ENCODE data around the gene ACBD4.

Gene ACBD4

DNA sequence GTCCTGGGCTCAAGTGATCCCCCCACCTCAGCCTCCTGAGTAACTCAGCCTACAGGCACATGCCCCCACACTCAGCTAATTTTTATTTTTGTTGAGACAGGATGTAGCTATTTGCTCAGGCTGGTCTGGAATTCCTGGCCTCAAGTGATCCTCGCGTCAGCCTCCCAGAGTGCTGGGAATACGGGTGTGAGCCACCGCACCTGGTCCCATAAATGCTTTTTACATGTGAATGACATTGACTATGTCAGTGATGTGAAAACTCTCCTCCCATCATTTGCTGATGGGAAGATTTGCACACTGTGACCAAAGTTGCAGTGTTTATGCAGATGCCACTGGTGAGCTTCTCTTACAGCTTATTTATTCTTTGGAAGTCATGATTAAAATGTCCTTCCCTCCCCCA is 18.2 kb upstream of the ACBD4 start:
- H3K79me2 ChIP-seq (ENCODE audit: low read length) = no peaks in the 10 kb centered on the region
- TF ChIP-seq, protein P1, sequence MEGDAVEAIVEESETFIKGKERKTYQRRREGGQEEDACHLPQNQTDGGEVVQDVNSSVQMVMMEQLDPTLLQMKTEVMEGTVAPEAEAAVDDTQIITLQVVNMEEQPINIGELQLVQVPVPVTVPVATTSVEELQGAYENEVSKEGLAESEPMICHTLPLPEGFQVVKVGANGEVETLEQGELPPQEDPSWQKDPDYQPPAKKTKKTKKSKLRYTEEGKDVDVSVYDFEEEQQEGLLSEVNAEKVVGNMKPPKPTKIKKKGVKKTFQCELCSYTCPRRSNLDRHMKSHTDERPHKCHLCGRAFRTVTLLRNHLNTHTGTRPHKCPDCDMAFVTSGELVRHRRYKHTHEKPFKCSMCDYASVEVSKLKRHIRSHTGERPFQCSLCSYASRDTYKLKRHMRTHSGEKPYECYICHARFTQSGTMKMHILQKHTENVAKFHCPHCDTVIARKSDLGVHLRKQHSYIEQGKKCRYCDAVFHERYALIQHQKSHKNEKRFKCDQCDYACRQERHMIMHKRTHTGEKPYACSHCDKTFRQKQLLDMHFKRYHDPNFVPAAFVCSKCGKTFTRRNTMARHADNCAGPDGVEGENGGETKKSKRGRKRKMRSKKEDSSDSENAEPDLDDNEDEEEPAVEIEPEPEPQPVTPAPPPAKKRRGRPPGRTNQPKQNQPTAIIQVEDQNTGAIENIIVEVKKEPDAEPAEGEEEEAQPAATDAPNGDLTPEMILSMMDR (IDR thresholded peaks at IDR 0.05; ENCODE audit: low read depth, low read length) = no peak
- no peak for TF ChIP-seq EZH2phosphoT487 (IDR thresholded peaks at IDR 0.05; ENCODE audit: low read depth)
- H2AFZ ChIP-seq (ENCODE audit: low read depth, low read length) = no peak overlapping the region
- H3K27me3 ChIP-seq (ENCODE audit: low read depth, low read length) = no peaks in the 10 kb centered on the region
- H3K4me2 ChIP-seq (ENCODE audit: low read length) = no peak overlapping the region
- no peaks in the 10 kb centered on the region for H3K4me1 ChIP-seq (ENCODE audit: low read length)
- H3K36me3 ChIP-seq (replicated peaks; ENCODE audit: low read depth, low read length) = no peaks in the 10 kb centered on the region
- no peak overlapping the region for H3K27ac ChIP-seq (ENCODE audit: low read length)
- no peaks in the 10 kb centered on the region for H3K9me3 ChIP-seq (ENCODE audit: insufficient read depth, low read length)
- H4K20me1 ChIP-seq (ENCODE audit: insufficient read depth, low read length) = no peaks in the 10 kb centered on the region
- no peak overlapping the region for H3K4me3 ChIP-seq (ENCODE audit: low read length)
- no peak overlapping the region for H3K9ac ChIP-seq (ENCODE audit: low read length)

DNA sequence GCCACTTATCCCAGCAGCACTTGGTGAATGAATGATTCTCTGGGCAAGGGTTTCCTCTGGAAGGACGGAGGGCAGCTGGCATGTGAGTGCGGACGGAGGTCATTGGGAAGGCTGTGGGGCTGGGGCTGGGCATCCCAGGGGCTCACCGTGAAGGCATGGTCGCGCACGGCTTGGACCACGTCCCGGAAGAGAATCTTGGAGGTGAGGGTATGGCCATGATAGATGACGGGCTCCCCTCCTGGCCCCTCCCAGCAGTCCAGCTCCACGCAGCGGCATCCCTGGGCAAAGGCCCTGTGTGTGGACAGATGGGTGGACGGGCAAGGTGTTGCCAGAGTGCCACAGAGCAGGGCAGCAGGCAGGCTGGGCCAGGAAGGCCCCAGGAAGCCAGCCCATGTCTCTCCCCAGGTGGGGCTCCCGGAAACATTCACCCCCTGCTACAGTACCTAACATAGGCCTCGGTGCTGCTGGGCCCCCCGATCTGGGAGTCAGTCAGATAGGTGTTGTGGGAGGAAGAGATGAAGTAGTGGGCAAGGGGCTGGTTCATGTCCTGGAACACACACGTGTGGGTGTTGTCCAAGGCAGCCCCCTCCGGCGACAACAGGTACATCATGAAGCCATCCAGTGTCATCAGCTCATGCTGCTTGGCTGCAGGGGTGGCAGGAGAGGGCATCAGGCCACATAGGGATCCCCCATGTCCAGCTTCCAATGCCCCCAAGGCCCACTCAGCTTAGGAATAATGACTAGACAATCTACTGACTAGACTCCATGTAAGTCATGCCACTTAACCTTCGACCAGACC is 17.4 kb upstream of the ACBD4 start:
- H4K20me1 ChIP-seq (ENCODE audit: insufficient read depth, low read length) = no peaks in the 10 kb centered on the region
- no peaks in the 10 kb centered on the region for H3K9me3 ChIP-seq (ENCODE audit: insufficient read depth, low read length)
- H3K27me3 ChIP-seq (ENCODE audit: low read depth, low read length) = no peaks in the 10 kb centered on the region
- no peak overlapping the region for H3K4me3 ChIP-seq (ENCODE audit: low read length)
- no peak overlapping the region for H3K27ac ChIP-seq (ENCODE audit: low read length)
- no peak overlapping the region for H2AFZ ChIP-seq (ENCODE audit: low read depth, low read length)
- TF ChIP-seq EZH2phosphoT487 (IDR thresholded peaks at IDR 0.05; ENCODE audit: low read depth) = no peak
- TF ChIP-seq, protein P1 (IDR thresholded peaks at IDR 0.05; ENCODE audit: low read depth, low read length) = no peak
- H3K4me2 ChIP-seq (ENCODE audit: low read length) = no peak overlapping the region
- no peaks in the 10 kb centered on the region for H3K79me2 ChIP-seq (ENCODE audit: low read length)
- no peaks in the 10 kb centered on the region for H3K4me1 ChIP-seq (ENCODE audit: low read length)
- H3K36me3 ChIP-seq (replicated peaks; ENCODE audit: low read depth, low read length) = no peaks in the 10 kb centered on the region
- H3K9ac ChIP-seq (ENCODE audit: low read length) = no peak overlapping the region

DNA sequence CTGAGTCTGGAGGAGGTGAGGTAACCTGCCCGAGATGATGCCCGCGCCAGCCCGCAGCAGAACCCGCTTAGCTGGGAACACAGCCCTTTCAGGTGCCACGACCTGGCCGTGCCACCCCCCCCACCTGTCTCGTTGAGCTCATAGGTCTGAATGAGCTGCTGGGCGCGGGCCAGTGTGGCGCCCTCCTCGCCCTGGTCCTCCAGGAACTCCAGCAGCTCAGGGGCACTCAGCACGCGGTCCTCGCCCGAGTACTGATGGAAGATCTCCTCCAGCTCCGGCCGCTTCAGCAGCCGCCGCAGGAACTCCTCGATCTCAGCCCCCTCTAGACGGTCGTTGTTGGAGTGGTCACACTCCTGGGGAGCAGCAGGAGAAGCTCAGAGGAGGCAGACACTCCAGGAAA is 16.8 kb upstream of the ACBD4 start:
- TF ChIP-seq EZH2phosphoT487 (IDR thresholded peaks at IDR 0.05; ENCODE audit: low read depth) = no peak
- TF ChIP-seq, protein P1 (IDR thresholded peaks at IDR 0.05; ENCODE audit: low read depth, low read length) = no peak

DNA sequence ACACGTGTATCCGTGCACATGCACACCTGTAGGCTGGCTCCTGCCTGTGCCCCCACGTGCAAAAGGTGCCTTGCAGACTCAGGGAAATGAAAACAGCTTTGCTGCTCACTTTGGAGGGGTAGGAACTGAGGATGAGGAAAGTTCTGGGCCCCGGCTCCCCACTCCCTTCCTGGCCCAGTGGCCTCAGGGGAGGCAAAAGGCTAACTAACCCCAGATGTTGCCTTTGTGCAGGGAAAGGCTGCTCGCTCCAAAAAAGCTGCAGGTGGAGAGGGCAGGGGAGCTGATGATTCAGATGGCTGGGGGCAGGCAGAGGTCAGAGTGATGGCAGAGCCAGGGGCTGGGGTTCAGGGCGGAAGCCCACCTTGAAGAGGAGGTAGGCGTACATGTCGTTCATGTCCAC is 15.5 kb upstream of the ACBD4 start:
- Histone ChIP-seq H3K9me3 (ENCODE audit: insufficient read depth, low read length) (no peaks in the 10 kb centered on the region), H3K27me3 (ENCODE audit: low read depth, low read length) (no peaks in the 10 kb centered on the region), H3K79me2 (ENCODE audit: low read length) (no peaks in the 10 kb centered on the region), H2AFZ (ENCODE audit: low read depth, low read length) (no peak overlapping the region), H3K9ac (ENCODE audit: low read length) (no peak overlapping the region), H3K27ac (ENCODE audit: low read length) (no peak overlapping the region), H3K36me3 (replicated peaks; ENCODE audit: low read depth, low read length) (no peaks in the 10 kb centered on the region), H3K4me1 (ENCODE audit: low read length) (peaks cover 4% of the 10 kb centered on the region; the same call in 1 of the 2 replicates), H3K4me2 (ENCODE audit: low read length) (no peak overlapping the region), H3K4me3 (ENCODE audit: low read length) (no peak overlapping the region), H4K20me1 (ENCODE audit: insufficient read depth, low read length) (no peaks in the 10 kb centered on the region)
- TF ChIP-seq, protein P1 (IDR thresholded peaks at IDR 0.05; ENCODE audit: low read depth, low read length) = no peak
- no peak for TF ChIP-seq EZH2phosphoT487 (IDR thresholded peaks at IDR 0.05; ENCODE audit: low read depth)

More for the DNA sequence above, 16.8 kb upstream of the ACBD4 start:
- H3K9me3 ChIP-seq (ENCODE audit: insufficient read depth, low read length) = no peaks in the 10 kb centered on the region
- H3K79me2 ChIP-seq (ENCODE audit: low read length) = no peaks in the 10 kb centered on the region
- H3K4me3 ChIP-seq (ENCODE audit: low read length) = no peak overlapping the region
- no peaks in the 10 kb centered on the region for H3K36me3 ChIP-seq (replicated peaks; ENCODE audit: low read depth, low read length)
- H2AFZ ChIP-seq (ENCODE audit: low read depth, low read length) = no peak overlapping the region
- H3K27ac ChIP-seq (ENCODE audit: low read length) = no peak overlapping the region
- H4K20me1 ChIP-seq (ENCODE audit: insufficient read depth, low read length) = no peaks in the 10 kb centered on the region
- H3K9ac ChIP-seq (ENCODE audit: low read length) = no peak overlapping the region
- H3K27me3 ChIP-seq (ENCODE audit: low read depth, low read length) = no peaks in the 10 kb centered on the region
- H3K4me2 ChIP-seq (ENCODE audit: low read length) = no peak overlapping the region
- H3K4me1 ChIP-seq (ENCODE audit: low read length) = no peaks in the 10 kb centered on the region

Measured in OCI-LY3 (cell line).